ENCODE measurements around the gene GDF15. TPM values are rescaled to one million over a fixed set of nuclear protein-coding genes. Genes with fewer than 3 reads are reported as not detected.

Gene GDF15
- total RNA-seq, 6 experiments from 2014 or later, result 0.88 to 160 (median 57.5) TPM

DNA sequence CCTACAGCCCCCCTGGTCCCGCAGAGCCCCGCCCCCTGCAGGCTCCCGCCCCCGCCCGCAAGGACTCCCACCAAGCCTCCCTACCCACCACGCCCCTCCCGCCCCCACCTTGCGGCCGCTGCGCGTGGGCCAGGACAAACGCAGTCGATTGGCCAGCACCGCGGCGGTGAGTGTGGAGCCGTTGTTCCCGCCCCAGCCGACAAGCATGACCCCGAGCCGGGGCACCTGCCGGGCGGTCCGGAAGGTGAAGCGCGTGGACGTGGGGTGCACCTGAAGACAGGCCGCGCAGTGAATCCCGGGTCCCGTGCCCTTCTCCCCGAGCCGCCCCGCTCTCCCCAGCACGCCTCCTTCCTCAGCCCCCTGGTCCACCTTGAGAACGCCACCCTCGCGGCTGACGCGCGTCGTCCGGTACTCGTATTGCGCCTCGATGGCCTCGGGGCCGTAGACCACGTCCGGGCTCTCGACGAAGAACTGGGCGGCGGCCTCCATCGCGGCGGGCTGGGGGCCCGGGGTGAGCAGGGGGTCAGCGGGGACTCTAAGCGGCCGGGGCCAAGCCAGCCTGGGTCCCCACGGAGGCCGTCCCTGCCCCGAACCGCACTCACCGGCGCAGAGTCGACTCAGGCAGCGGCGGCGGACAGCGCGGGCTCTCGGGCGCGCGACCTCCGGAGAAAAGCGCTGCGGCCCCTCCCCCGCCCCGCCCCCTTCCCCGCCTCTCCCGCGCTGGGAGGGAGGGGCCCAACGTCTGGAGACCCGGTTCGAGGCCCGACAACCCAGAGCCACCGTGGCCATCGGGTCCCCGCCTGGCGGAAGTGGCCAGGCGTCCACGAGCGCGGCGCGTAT is 51.8 kb downstream of the GDF15 start, which contains the start of gene ISYNA1:
Gene ISYNA1 (minus strand): TSS at position 643 of the 840 bp plus-strand sequence. CDS start 154 bp downstream, at position 489.
- TF ChIP-seq, protein P1, sequence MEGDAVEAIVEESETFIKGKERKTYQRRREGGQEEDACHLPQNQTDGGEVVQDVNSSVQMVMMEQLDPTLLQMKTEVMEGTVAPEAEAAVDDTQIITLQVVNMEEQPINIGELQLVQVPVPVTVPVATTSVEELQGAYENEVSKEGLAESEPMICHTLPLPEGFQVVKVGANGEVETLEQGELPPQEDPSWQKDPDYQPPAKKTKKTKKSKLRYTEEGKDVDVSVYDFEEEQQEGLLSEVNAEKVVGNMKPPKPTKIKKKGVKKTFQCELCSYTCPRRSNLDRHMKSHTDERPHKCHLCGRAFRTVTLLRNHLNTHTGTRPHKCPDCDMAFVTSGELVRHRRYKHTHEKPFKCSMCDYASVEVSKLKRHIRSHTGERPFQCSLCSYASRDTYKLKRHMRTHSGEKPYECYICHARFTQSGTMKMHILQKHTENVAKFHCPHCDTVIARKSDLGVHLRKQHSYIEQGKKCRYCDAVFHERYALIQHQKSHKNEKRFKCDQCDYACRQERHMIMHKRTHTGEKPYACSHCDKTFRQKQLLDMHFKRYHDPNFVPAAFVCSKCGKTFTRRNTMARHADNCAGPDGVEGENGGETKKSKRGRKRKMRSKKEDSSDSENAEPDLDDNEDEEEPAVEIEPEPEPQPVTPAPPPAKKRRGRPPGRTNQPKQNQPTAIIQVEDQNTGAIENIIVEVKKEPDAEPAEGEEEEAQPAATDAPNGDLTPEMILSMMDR (IDR thresholded peaks at IDR 0.05), result no peak
- no peak for TF ChIP-seq POLR2A (IDR thresholded peaks at IDR 0.05)
- Histone ChIP-seq H3K4me3 (peak within 1 kb of the TSS; percentile 40 to 46 (median 41)), H3K27me3 (no peaks in the 10 kb centered on the region), H3K36me3 (no peaks in the 10 kb centered on the region), H3K9me3 (no peaks in the 10 kb centered on the region), H3K27ac (peak within 1 kb of the TSS in 1 of 3 donors; percentile 51), H3K4me1 (peaks cover 0 to 26% (median 6%) of the 10 kb centered on the region in 4 donors)
- ATAC-seq, result peak; percentile 4 to 35 (median 26)
- WGBS (ENCODE audit: insufficient coverage, low coverage, low lambda C conversion rate, missing lambda C conversion rate), result 4% methylated on average over 6 of the region's 99 CpGs
- intact Hi-C loops (cut with DNase I), result no loop called here
- no peak for DNase-seq

DNA sequence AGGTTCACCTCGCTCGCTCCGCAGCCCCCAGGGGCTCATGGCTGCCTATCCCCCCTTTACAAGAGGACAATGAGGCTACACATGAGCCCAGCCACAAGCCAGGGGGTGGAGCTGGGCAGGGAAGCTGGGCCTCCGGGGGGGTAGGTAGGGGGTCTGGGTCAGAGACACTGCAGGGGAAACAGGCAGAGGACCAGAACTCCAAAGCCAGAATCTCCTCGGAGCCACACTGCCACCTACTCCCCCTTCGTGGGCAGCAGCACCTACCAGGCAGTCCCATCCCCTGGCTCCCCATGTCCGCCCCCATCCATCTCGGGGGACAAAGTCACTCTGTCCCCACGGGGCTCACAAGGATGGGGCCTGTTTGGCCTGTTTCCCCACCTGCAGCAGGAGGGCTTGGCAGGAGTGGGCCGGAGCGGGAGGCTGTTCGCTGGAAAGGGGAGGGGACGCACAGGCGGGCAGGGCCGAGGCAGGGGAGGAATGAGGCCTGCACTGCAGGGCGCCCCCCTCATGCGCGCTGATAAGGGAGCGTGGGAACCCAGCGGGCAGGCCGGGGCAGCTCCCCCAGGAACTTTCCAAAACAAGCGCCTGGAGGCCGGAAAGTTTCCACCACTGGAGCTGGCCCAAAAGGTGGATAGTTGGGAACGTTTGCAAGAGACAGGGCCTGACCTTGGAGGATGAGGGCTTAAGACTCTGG is 52.5 kb downstream of the GDF15 start:
- no peaks in the 10 kb centered on the region for H3K9me3 ChIP-seq
- peaks cover 0 to 7% (median 0%) of the 10 kb centered on the region in 4 donors for H3K36me3 ChIP-seq
- peak overlapping the region in 1 of 3 donors; percentile 41 for H3K4me3 ChIP-seq
- DNase-seq, result no peak
- peaks cover 0 to 26% (median 6%) of the 10 kb centered on the region in 4 donors for H3K4me1 ChIP-seq
- peak in 2 of 4 donors; percentile 1 to 5 for ATAC-seq
- no peaks in the 10 kb centered on the region for H3K27me3 ChIP-seq
- intact Hi-C loops (cut with DNase I), result no loop called here
- peak overlapping the region in 1 of 3 donors; percentile 12 for H3K27ac ChIP-seq
- WGBS (ENCODE audit: insufficient coverage, low coverage, low lambda C conversion rate, missing lambda C conversion rate), result 0% methylated on average over 1 of the region's 24 CpGs
- TF ChIP-seq POLR2A (IDR thresholded peaks at IDR 0.05), result no peak
- TF ChIP-seq, protein P1 (IDR thresholded peaks at IDR 0.05), result no peak

Small RNA genes within 50 kb of the gene (microRNA-seq; reads per million reads assigned to microRNA genes)
- gene MIR3189, result 0 reads per million in 2 donors

Small RNA genes within 50 kb of the gene (small RNA-seq; reads per million reads assigned to genes)
- gene MIR3189, result 0 reads per million in 2 experiments

Other genes starting within 250 kb of the GDF15 start
- gene PIK3R2, start 233.0 kb upstream of the GDF15 start, total RNA-seq, result 10 to 100 TPM; 11.1 to 21.4 (median 14.6) TPM
- 100 to 1,000 TPM in 3 of 6 experiments, 10 to 100 TPM in 3; 54.0 to 205 (median 91.8) TPM for gene IFI30, start 212.3 kb upstream of the GDF15 start, total RNA-seq
- gene MPV17L2, start 192.9 kb upstream of the GDF15 start, total RNA-seq, result 10 to 100 TPM in 2 of 6 experiments, 1 to 10 TPM in 4; 6.5 to 26.4 (median 7.5) TPM
- gene RAB3A, start 182.1 kb upstream of the GDF15 start, total RNA-seq, result 1 to 10 TPM in 3 of 6 experiments, under 1 TPM in 3; 0.81 to 2.6 (median 1.4) TPM
- 1 to 10 TPM in 1 of 6 experiments, under 1 TPM in 5; 0.25 to 1.1 (median 0.57) TPM for gene PDE4C, start 159.7 kb upstream of the GDF15 start, total RNA-seq
- 1 to 10 TPM in 5 of 6 experiments, under 1 TPM in 1; 0.82 to 5.3 (median 2.5) TPM for gene IQCN, start 111.7 kb upstream of the GDF15 start, total RNA-seq
- 100 to 1,000 TPM in 4 of 6 experiments, 10 to 100 TPM in 2; 29.3 to 188 (median 134) TPM for gene JUND, start 104.5 kb upstream of the GDF15 start, total RNA-seq
- 100 to 1,000 TPM in 2 of 6 experiments, 10 to 100 TPM in 4; 37.6 to 139 (median 47.3) TPM for gene LSM4, start 63.1 kb upstream of the GDF15 start, total RNA-seq
- gene PGPEP1, start 45.6 kb upstream of the GDF15 start, total RNA-seq, result 10 to 100 TPM; 33.0 to 55.5 (median 40.7) TPM
- 10 to 100 TPM in 1 of 6 experiments, 1 to 10 TPM in 5; 1.9 to 12.6 (median 3.2) TPM for gene LRRC25, start 11.5 kb downstream of the GDF15 start, total RNA-seq
- 10 to 100 TPM; 12.8 to 23.9 (median 15.9) TPM for gene SSBP4, start 33.2 kb downstream of the GDF15 start, total RNA-seq
- gene ISYNA1, start 52.0 kb downstream of the GDF15 start, total RNA-seq, result 1 to 10 TPM; 6.5 to 8.3 (median 7.8) TPM
- gene ELL, start 135.9 kb downstream of the GDF15 start, total RNA-seq, result 10 to 100 TPM in 2 of 6 experiments, 1 to 10 TPM in 4; 5.3 to 11.9 (median 8.6) TPM
- 100 to 1,000 TPM in 3 of 6 experiments, 10 to 100 TPM in 3; 92.7 to 179 (median 118) TPM for gene FKBP8, start 157.4 kb downstream of the GDF15 start, total RNA-seq
- 10 to 100 TPM; 30.2 to 93.0 (median 36.1) TPM for gene KXD1, start 171.7 kb downstream of the GDF15 start, total RNA-seq
- gene UBA52, start 185.7 kb downstream of the GDF15 start, total RNA-seq, result 100 to 1,000 TPM; 256 to 470 (median 406) TPM
- 10 to 100 TPM; 30.4 to 71.7 (median 45.6) TPM for gene REX1BD, start 202.6 kb downstream of the GDF15 start, total RNA-seq
- 1 to 10 TPM in 2 of 6 experiments, under 1 TPM in 1, not detected in 3; 0.27 to 2.9 (median 1.2) TPM for gene CRLF1, start 220.6 kb downstream of the GDF15 start, total RNA-seq
- under 1 TPM in 2 of 6 experiments, not detected in 4; 0.31 to 0.43 TPM for gene TMEM59L, start 226.7 kb downstream of the GDF15 start, total RNA-seq